ENCODE measurements around the gene ZBTB20. TPM values are rescaled to one million over a fixed set of nuclear protein-coding genes. Genes with fewer than 3 reads are reported as not detected.

The ZBTB20 gene
- total RNA-seq, 1 donor from 2014 or later = 32.5 TPM

DNA sequence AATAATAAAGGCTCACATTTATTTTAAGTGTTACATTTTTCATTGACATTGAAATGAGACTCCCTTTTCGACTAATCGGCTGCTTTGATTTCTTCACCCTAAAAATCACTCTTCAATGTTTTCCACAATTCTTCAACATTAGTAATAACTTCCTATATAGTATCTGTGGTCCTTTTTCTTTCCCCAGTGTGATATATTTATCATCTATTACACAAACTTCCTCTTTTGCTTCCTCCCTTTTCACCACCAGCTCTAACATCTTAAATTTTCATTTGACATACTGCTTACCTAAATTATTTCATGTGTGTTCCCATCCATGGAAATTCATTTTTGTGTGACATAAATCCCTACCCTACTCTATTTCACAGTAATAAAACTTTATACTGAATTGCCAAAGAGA is 608.9 kb downstream of the ZBTB20 start:
- H3K36me3 ChIP-seq (ENCODE audit: control insufficient read depth, insufficient read depth, low read length) = no peaks in the 10 kb centered on the region
- TF ChIP-seq, protein P1, sequence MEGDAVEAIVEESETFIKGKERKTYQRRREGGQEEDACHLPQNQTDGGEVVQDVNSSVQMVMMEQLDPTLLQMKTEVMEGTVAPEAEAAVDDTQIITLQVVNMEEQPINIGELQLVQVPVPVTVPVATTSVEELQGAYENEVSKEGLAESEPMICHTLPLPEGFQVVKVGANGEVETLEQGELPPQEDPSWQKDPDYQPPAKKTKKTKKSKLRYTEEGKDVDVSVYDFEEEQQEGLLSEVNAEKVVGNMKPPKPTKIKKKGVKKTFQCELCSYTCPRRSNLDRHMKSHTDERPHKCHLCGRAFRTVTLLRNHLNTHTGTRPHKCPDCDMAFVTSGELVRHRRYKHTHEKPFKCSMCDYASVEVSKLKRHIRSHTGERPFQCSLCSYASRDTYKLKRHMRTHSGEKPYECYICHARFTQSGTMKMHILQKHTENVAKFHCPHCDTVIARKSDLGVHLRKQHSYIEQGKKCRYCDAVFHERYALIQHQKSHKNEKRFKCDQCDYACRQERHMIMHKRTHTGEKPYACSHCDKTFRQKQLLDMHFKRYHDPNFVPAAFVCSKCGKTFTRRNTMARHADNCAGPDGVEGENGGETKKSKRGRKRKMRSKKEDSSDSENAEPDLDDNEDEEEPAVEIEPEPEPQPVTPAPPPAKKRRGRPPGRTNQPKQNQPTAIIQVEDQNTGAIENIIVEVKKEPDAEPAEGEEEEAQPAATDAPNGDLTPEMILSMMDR (IDR thresholded peaks at IDR 0.05; ENCODE audit: insufficient read depth, low read length, poor library complexity, severe bottlenecking) = no peak
- DNase-seq (ENCODE audit: low read depth) = no peak

DNA sequence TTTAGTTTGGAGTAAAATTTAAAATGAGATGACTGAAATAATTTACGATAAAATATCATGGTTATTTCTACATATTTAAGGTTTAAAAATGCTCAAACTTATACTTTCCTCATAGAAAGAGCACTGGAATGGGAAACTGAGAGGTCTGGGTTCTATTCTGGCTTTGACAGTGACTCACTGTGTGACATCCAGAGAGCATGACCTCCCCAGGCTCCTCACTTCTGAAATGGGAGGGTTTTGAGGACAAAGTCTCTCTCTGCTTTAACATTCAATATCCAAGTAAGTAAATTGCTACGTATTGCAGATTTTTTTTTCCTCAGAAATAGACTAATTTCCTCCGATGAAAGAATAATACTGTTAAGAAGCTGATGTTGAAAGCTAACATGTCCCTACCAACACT is 618.6 kb downstream of the ZBTB20 start:
- Histone ChIP-seq H3K4me3 (ENCODE audit: low read depth, low read length) (no peak overlapping the region), H3K27me3 (ENCODE audit: control insufficient read depth, insufficient read depth, low read length) (no peaks in the 10 kb centered on the region), H3K36me3 (ENCODE audit: control insufficient read depth, insufficient read depth, low read length) (no peaks in the 10 kb centered on the region)
- no peak for DNase-seq (ENCODE audit: low read depth)
- TF ChIP-seq, protein P1 (IDR thresholded peaks at IDR 0.05; ENCODE audit: insufficient read depth, low read length, poor library complexity, severe bottlenecking) = no peak

More for the DNA sequence above, 608.9 kb downstream of the ZBTB20 start:
- Histone ChIP-seq H3K4me3 (ENCODE audit: low read depth, low read length) (no peak overlapping the region), H3K27me3 (ENCODE audit: control insufficient read depth, insufficient read depth, low read length) (no peaks in the 10 kb centered on the region)

DNA sequence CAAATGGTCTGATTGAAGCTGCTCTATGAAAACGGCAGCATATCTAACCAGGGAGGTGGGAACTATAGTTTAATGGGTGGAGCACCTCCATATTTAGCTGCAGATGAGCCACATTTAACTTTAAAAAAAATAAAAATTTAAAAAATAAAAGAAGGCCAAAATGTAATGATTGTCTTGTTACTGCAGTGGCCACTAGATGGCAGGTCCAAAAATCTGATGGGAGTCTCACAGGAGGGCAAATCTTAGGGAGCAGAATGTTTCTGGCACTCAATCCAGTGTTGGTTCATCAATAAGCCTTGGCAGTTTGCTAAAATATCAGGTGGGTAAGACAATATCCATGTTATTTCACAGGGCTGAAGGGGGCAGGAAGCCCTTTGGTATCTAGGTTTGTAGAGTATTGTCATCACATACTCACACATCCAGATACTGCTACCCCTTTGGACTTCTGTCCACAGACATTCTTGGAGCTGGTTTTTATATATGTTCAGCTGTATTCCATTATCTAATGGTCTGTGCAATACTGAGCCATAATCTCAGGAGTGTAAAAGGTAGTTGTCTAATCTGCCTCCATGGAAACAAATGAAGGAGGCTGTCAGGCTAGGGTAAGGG is 619.9 kb downstream of the ZBTB20 start:
- no peaks in the 10 kb centered on the region for H3K36me3 ChIP-seq (ENCODE audit: control insufficient read depth, insufficient read depth, low read length)
- H3K4me3 ChIP-seq (ENCODE audit: low read depth, low read length) = no peak overlapping the region
- DNase-seq (ENCODE audit: low read depth) = no peak
- no peaks in the 10 kb centered on the region for H3K27me3 ChIP-seq (ENCODE audit: control insufficient read depth, insufficient read depth, low read length)
- TF ChIP-seq, protein P1 (IDR thresholded peaks at IDR 0.05; ENCODE audit: insufficient read depth, low read length, poor library complexity, severe bottlenecking) = peak; percentile 55

DNA sequence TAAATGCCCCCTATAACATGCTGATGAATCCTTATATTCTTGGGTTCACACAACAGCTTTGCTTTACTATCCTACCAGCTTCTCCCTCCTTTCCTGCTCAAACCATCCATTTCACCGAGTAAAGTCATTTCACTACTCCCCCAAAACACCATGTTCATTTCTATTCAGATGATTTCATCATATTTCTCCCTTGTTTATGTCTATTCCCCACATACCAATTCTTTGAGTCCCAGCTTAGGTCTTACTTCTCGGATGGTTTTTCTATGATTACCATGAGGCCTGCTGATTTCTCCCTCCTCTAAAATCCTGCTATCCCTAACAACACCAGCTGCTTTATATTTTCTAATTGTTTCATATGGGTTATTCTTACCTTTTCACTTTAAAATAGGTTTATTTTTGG is 621.8 kb downstream of the ZBTB20 start:
- H3K36me3 ChIP-seq (ENCODE audit: control insufficient read depth, insufficient read depth, low read length) = no peaks in the 10 kb centered on the region
- TF ChIP-seq, protein P1 (IDR thresholded peaks at IDR 0.05; ENCODE audit: insufficient read depth, low read length, poor library complexity, severe bottlenecking) = no peak
- no peak overlapping the region for H3K4me3 ChIP-seq (ENCODE audit: low read depth, low read length)
- H3K27me3 ChIP-seq (ENCODE audit: control insufficient read depth, insufficient read depth, low read length) = no peaks in the 10 kb centered on the region
- DNase-seq (ENCODE audit: low read depth) = no peak

- TF ChIP-seq, protein P1 (IDR thresholded peaks at IDR 0.05; ENCODE audit: insufficient read depth, low read length, poor library complexity, severe bottlenecking) = no peak
- DNase-seq (ENCODE audit: low read depth) = peak; percentile 54
- H3K27me3 ChIP-seq (ENCODE audit: control insufficient read depth, insufficient read depth, low read length) = no peaks in the 10 kb centered on the region
- H3K36me3 ChIP-seq (ENCODE audit: control insufficient read depth, insufficient read depth, low read length) = no peaks in the 10 kb centered on the region
- H3K4me3 ChIP-seq (ENCODE audit: low read depth, low read length) = no peak overlapping the region
Measured at GRCh38 chr3:114519415-114519814, 627.7 kb downstream of the ZBTB20 start.

GRCh38 chr3:114518206-114518808 is 628.8 kb downstream of the ZBTB20 start:
- TF ChIP-seq, protein P1 (IDR thresholded peaks at IDR 0.05; ENCODE audit: insufficient read depth, low read length, poor library complexity, severe bottlenecking) = no peak
- H3K36me3 ChIP-seq (ENCODE audit: control insufficient read depth, insufficient read depth, low read length) = no peaks in the 10 kb centered on the region
- no peaks in the 10 kb centered on the region for H3K27me3 ChIP-seq (ENCODE audit: control insufficient read depth, insufficient read depth, low read length)
- no peak for DNase-seq (ENCODE audit: low read depth)
- H3K4me3 ChIP-seq (ENCODE audit: low read depth, low read length) = no peak overlapping the region
